T-helper 1 cell treated with Interleukin-12 subunit alpha and Interleukin-12 subunit beta and Interleukin-4 antibody, amounts not matched to agents 30 ng/mL and 1 ng/mL, for 36 hours (primary cell): ENCODE data around the gene PLEKHA6. TPM values are rescaled to one million over a fixed set of nuclear protein-coding genes. Genes with fewer than 3 reads are reported as not detected.

Experiments used
- intact Hi-C: fragments of 100-400 bp; cut with micrococcal nuclease; formaldehyde crosslinking; loops from one replicate; pipeline ENCODE4 v1.15.1; 2024
- total RNA-seq: library from RNA; stranded (reverse); gene quantifications from 2 replicates; pipeline ENCODE4 v1.2.3, GENCODE V29; 2022

The PLEKHA6 gene
- total RNA-seq, 1 donor from 2014 or later, result 0.32 TPM

DNA sequence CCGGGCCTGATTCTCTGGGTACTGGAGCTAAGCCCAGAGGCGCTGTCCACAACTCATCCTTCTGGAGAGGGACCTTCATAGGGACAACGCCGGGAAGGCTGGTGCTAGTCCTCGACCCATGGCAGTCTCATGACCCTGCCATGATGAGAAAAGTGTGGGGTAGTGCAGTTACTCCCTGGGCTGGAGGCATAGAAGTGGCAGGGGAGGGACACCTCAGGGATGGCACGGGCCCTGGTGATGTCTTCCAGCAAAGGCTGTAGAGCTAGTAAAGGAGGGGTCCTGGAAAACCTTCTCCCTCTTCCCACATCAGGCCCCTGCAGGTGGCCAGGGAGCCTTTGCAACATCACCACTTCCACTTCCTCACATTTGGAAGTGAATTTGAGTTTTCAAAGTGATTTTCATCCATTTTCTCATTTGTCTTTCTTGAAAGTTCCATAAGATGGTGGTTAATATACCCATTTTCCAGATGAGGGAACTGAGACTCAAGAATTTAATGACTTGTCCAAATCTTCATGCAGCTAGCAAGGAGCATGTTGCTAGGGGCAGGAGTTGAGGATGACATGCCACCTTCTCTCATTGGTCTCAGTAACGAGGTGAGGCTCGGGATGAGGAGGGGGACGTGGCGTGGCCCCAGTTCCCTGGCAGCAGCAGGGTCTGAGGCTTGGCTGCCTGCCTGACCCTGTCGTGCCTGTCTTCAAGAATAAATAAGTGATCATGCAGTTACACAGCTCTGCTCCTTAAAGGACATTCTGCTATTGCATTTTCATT is 142.7 kb downstream of the PLEKHA6 start:
- intact Hi-C loops, result no loop called here

DNA sequence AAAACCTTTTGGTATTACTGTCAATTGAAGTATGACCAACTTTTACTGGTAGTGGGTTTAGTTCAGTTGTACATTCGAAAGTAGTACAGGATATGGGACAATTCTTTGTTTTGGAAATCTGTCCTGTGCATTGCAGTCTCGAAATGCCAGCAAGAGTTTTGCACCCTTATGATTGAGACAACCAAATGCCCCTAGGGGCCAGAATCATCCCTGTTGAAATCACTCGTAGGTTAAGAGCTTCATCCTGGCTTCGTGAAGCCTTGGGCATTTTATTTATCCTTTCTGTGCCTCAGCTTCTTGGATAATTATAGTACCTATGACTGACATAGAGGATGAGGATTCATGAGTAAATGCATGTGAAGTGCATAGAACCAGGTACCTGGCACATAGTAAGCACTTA is 143.5 kb downstream of the PLEKHA6 start:
- intact Hi-C loops, result no loop called here

DNA sequence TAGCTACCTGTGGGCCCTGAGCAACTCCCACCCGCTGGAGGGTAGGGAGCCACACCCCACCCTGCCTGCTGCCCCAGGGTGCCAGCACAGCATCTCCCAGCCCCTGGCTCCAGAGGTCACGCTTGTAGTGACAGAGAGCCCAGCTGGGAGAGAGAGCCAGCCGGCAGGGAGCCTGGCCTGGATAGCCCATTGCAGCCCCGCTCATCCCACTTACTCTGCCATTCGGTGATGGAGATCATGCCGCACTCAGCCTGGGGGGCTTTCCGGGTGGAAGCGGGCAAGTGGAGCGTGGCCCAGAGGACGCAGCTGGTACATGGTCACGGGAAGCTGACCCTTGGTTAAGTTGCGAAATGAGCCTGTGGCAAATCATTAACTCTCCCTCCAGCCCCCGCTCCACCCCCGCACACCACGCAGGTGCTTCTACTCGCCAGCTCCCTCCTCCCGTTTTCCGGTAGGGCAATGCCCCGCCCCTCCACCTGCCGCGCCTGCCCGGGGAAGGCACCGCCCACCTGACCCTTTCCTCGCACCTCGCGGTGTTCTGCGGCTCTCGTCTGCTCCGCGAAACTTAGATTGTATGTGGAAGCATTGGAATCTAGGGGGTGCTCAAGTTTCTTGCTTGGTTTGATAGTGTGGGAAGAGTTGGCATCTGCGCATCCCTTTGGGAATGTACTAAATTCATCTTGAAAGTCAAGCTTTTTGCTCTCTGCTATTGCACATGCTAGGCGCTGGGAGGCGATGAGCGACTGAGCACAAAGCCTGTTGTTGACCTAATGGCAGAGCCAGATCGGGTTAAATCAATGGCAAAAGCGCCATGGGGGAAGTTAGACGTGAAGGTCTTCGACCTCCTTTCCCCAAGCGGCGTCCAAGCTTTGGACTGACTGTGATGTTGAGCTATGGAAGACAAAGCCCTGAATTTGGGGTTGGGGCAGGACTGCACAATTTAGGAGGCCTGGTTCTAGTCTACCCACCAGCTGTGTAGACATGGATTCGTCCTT is 145.8 kb downstream of the PLEKHA6 start, which contains the start of gene GOLT1A:
Gene GOLT1A (minus strand): TSS at position 321 of the 995 bp plus-strand sequence. CDS start 82 bp downstream, at position 239.
- intact Hi-C loops, result loop anchor here (1.0 kb wide), 2 partner anchors 149 to 184 kb away; no protein-coding TSS in a partner anchor

DNA sequence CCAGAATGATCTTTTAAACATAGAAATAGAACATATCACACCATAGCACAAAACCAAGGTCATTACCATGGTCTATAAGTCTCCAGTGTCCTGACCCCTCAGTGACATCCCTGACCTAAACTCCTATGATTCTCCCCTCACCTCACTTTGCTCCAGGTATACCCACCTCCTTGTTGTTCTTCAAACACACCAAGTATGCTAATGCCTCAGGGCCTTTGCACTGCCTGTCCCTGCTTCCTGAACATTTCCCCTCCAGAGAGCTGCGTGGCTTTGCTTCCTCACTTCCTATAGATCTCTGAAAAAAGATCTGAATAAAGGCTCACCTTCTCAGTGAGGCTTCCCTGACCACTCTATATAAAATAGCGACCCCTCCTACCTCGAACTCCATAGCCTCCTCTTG is 147.0 kb downstream of the PLEKHA6 start:
- intact Hi-C loops, result no loop called here

GRCh38 chr1:204211046-204211445 is 148.7 kb downstream of the PLEKHA6 start:
- intact Hi-C loops, result no loop called here

DNA sequence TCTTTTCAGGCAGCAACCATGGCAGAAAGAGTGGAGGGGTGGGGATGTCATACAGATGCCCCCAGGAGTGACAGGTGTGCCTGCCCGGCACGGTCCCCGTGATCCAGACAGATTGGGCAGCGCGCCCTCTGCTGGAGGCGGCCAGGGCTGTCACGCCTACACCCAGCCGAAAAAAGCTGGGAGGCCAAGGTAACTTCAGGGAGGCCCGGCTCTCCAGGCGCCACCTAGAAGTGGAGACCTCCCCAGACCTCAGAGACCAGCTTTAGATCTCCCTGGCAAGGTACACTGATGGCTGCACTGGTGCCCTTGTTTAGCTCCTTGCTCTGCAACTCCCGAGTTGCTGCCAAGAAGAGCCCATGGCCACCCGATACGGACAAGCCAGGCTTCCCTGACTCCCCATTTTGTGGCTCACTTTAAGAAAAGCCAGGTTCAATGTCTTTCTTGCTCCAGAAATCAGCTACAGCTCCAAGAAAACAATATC is 152.6 kb downstream of the PLEKHA6 start:
- intact Hi-C loops, result loop anchor here (1.0 kb wide), 3 partner anchors 45 to 346 kb away; partner anchors contain the start of gene SNRPE

GRCh38 chr1:204206121-204206520 is 153.6 kb downstream of the PLEKHA6 start:
- intact Hi-C loops, result no loop called here

GRCh38 chr1:204205486-204205885 is 154.2 kb downstream of the PLEKHA6 start:
- intact Hi-C loops, result no loop called here

GRCh38 chr1:204204944-204205343 is 154.8 kb downstream of the PLEKHA6 start:
- intact Hi-C loops, result no loop called here

- intact Hi-C loops, result no loop called here
These were observed 156.4 kb downstream of the PLEKHA6 start for GRCh38 chr1:204203206-204203767.

GRCh38 chr1:204202481-204202880 is 157.2 kb downstream of the PLEKHA6 start:
- intact Hi-C loops, result no loop called here

- intact Hi-C loops, result no loop called here
These were observed 158.2 kb downstream of the PLEKHA6 start for GRCh38 chr1:204201348-204202040.

DNA sequence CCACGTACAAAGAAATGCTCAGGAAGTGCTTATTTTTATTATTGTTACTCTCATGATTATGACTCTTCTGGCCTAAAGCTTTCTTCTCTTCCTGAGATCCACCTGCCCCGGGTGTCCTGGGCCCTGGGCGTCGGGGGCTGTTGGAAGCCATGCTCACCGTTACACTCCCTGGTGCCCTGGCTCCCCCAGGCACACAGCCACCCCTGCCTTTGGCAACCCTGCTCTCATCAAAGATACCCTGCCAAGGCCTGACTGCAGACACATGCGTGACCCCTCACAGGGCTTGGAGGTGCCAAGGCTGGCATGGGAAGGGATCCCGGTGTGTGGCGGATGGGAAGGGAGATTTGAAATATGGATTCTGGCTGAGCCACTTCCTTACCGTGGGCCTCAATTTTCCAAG is 160.2 kb downstream of the PLEKHA6 start:
- intact Hi-C loops, result no loop called here

GRCh38 chr1:204198348-204199340 is 161.1 kb downstream of the PLEKHA6 start:
- intact Hi-C loops, result no loop called here

- intact Hi-C loops, result no loop called here
These were observed 162.7 kb downstream of the PLEKHA6 start for GRCh38 chr1:204197068-204197467.

DNA sequence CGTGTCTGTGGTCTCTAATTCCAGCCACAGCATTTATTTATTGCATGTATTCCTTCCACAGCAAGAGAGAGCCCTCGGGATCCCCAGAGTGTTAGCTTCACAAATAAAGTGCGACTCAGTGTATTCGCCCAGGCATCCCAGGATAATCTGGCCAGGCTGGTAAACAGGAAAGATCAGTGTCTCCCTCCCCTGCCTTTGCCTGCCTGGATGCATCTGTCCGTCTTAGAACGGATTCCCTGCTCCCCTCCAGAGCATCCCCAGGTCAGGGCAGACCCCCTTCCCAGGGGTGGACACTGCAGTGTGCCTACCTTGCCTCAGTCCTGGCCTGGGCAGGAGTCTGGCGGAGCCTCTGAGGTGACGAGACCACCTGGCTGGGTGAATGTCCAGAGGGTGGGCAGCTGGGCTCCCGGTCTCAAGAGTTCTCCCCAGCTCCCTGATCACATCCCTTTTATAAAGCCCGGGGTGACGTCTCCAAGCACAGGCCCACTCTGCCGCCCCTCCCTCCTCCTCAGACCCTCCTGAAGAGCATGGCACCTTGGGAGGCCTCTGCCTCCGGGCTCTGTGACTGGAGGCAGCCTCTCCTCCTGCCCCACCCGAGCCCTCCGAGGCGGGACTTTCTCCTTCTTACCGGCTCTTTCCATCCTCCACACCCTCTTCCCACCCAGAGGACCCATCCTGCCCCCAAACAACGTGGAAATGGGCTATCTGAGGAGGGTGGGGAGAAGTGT is 163.5 kb downstream of the PLEKHA6 start, which contains the start of gene KISS1:
Gene KISS1 (minus strand): TSS at position 424 of the 728 bp plus-strand sequence. CDS start 3,615 bp downstream, outside the sequence.
- intact Hi-C loops, result no loop called here

DNA sequence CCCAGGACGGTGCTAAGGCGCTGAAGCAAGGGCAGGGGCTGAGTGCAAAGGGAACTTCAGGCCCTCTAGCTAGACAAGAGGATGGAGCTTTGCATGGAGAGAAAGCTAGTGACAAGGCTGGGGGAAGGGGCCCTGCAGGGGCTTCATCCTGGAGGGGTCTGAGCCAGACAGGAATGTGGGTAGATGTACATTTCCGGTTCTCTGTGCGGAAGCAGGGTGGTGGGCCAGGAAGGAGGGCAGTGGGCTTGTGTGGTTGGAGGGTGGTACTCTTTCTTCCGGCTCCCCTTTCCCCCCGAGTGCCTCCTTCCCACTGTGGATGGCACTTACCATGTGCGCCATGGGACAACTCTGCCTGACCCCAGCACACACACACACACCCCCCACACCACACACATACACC is 165.0 kb downstream of the PLEKHA6 start:
- intact Hi-C loops, result no loop called here

- intact Hi-C loops, result no loop called here
These were observed 165.6 kb downstream of the PLEKHA6 start for GRCh38 chr1:204194080-204194479.
